NCI-H2196 (cell line): ENCODE data around the gene PLCB3.

Experiments
- DNase-seq: peaks from one replicate; lab custom pipeline; 2025; ENCODE audit not compliant: unreplicated experiment; lab: John Stamatoyannopoulos, UW

PLCB3 gene

DNA sequence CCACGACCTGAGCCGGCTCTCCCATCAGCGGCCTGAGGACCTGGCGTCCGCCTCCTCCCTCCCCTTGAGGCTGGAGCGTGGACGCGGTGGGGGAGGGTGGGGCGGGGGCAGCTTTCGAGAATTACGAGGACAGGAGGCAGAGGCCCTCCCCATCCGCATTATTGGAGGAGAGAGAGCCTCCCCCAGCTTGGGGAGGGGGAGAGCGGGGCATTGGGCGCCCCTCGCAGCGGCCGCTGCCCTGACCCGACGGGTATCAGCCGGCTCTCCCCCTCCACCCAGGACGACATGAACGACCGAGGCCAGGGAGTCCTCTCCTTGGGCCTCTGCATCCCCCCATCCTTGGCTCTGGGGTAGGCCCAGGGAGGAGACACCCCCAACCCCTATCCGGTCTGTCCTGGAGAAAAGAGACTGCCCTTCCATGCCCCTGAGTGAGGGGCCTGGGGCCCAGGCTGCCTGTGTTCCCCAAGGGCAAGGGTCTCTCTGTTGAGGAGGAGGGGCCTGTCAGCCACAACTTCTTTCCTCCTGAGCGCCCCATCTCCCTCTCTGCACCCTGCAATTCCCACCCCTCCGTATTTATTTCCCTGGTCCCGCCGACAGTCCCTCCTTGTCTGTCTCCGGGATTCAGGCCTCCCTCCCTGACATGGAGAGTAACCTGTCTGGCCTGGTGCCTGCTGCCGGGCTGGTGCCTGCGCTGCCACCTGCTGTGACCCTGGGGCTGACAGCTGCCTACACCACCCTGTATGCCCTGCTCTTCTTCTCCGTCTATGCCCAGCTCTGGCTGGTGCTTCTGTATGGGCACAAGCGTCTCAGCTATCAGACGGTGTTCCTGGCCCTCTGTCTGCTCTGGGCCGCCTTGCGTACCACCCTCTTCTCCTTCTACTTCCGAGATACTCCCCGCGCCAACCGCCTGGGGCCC lies 34.8 kb downstream of the PLCB3 start:
- DNase-seq: peak; percentile 67

DNA sequence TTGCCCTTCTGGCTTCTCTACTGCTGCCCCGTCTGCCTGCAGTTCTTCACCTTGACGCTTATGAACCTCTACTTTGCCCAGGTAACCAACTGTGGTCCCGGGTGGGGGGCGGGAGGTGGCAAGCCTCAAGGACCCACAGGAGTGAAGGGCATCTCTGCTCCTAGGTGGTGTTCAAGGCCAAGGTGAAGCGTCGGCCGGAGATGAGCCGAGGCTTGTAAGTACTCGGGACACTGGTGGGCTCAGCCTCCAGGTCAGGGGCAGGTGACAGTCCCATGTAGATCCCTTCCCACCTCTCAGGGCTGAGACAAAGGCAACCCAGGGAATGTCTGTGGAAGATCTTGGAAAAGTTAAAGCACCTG lies 35.5 kb downstream of the PLCB3 start:
- no peak for DNase-seq

DNA sequence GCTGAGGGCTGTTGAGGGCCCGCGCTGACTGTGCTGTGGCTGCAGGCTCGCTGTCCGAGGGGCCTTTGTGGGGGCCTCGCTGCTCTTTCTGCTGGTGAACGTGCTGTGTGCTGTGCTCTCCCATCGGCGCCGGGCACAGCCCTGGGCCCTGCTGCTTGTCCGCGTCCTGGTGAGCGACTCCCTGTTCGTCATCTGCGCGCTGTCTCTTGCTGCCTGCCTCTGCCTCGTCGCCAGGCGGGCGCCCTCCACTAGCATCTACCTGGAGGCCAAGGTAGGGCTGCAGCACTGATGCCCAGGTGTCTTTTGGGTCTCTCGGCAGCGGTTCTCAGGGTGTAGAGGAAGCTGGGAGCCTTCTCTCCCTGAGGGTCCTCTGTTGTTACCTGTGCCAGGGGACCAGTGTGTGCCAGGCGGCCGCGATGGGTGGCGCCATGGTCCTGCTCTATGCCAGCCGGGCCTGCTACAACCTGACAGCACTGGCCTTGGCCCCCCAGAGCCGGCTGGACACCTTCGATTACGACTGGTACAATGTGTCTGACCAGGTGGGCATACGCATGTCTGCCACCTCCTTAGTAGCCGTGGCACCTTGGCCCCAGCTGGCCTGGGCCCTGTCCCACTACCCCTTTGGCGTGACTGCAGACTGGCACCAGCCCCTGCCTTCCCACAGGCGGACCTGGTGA lies 36.5 kb downstream of the PLCB3 start:
- DNase-seq: no peak

DNA sequence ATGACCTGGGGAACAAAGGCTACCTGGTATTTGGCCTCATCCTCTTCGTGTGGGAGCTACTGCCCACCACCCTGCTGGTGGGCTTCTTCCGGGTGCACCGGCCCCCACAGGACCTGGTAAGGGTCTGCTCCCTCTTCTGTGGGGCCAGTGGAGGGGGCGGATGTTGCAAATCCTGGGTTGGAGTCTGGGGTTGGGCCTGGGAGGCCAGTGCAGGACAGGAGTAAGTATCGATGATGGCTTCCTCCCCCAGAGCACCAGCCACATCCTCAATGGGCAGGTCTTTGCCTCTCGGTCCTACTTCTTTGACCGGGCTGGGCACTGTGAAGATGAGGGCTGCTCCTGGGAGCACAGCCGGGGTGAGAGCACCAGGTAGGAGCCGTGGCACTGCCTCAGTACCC lies 37.0 kb downstream of the PLCB3 start:
- DNase-seq: no peak

DNA sequence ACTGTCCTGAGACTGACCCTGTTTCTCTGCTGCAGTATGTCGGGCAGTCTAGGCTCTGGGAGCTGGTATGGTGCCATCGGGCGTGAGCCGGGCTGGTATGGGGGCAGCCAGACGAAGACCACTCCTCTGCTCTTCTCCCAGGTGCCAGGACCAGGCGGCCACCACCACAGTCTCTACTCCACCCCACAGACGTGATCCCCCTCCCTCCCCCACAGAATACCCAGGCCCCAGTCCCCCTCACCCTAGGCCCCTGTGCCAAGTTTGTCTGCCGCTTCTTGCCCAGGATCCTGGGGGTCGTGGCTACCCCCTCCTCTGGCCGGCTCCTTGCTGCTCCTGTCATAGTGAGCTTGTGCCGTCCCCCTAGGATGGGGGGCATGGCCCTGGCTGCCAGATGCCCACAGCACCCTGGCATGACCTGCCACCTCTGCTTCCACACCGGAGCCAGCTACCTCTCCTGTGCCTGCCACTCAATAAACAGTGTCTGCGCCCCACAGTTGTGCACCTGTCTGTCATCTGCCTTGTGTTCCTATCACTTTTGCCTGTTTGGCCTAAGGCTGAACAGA lies 37.8 kb downstream of the PLCB3 start:
- no peak for DNase-seq

DNA sequence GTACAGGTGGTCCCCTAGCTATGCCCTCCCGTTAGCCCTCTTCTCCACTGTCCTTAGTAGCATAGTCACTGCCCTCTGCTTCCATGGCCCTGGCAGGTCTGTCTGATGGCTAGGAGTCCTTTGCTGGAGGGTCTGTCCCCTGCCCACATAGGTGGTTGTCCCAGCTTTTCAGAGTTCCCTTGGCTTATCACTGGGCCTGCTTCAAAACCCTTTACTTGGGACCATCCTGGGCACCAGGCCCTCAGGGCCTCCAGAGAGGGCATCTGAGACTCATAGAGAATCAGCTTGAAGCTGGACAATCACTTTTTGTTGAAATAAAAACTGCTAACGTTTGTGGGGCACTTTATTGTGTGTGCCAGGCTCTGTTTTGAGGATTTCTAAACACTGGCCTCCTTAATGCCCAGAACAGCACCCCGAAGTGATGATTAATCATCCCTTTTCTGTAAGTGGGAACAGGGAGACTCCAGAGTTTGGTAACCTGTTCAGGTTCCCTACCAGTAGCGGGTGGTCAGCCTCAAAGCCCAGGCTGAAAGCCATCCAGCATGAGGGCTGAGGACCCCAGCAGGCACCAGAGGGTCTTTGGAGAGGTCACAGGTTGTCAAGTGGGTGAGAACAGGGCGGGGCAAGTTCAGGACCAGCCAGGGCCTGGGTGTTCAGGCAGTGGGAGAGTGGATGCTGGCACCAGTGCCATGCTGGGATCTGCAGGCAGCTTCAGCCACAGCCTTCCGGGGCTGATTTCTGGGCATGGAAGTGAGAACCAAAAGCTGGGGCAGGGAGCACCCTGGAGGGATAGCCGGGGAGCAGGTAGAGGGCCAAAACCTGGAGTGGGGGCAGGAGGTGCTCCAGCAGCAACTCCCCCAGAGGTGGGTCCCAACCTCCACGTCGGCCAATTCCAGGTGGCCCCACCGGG lies 39.3 kb downstream of the PLCB3 start:
- no peak for DNase-seq

DNA sequence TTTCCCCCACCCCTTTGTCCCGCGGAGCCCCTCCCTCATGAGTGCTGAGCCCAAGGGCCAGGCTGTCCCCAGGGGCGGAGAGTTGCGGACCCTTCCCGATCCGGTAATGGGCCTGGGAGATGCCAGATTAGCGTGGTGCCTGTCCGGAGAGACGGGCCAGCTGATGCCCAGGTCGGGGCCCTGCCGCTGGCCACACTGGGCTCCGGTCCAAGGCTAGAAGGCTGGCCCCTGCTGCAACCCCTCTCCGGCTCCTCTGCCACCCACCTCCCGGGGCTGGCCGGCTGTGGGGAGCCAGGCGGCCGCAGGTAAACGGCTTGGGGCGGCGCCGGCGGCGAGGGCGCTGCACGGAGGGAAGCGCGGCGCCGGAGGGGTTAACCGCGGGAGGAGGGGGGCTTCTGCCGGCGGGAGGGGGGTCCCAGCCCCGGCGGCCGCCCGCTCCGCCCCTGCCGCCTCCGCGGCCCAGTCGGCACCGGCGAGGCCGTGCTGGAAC lies 40.0 kb downstream of the PLCB3 start, which contains the start of gene KCNK4:
Gene KCNK4, plus strand, starts transcription at position 41 of the 490 bp plus-strand sequence. CDS start 1,717 bp downstream, outside the sequence.
- DNase-seq: no peak

DNA sequence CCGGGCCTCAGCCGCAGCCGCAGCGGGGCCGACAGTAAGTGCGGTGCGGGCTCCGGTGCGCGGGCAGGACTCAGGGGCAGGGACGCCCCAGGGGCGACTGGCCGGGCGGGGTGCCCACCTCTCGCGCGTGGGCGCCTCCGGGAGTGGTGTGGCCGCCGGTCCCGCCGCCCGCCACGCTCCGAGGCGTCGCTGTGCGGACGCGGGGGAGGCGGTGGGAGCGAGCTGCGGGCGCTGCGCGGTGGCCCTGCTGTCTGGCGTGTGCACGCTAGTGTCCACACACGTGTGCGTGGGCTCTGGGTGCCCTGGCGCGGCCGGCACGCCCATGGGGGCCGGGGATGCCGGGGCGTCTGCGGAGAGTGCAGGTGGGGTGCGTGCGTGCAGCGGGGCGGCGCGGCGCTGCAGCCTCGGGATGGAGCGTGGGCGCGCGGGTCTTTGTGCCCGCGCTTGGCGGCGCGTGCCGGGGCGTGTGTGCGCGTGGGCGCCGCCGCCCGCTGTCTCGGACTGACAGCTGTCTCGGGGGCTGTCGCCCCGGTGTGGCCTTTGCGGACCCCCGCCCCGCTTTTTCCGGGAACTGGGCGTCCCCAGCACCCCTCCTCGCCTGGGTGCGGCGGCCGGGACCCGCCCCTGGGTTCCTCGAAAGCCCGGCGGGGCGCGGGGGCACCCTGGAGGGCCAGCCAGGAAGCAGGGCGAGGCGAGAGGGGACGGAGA lies 40.6 kb downstream of the PLCB3 start:
- no peak for DNase-seq

DNA sequence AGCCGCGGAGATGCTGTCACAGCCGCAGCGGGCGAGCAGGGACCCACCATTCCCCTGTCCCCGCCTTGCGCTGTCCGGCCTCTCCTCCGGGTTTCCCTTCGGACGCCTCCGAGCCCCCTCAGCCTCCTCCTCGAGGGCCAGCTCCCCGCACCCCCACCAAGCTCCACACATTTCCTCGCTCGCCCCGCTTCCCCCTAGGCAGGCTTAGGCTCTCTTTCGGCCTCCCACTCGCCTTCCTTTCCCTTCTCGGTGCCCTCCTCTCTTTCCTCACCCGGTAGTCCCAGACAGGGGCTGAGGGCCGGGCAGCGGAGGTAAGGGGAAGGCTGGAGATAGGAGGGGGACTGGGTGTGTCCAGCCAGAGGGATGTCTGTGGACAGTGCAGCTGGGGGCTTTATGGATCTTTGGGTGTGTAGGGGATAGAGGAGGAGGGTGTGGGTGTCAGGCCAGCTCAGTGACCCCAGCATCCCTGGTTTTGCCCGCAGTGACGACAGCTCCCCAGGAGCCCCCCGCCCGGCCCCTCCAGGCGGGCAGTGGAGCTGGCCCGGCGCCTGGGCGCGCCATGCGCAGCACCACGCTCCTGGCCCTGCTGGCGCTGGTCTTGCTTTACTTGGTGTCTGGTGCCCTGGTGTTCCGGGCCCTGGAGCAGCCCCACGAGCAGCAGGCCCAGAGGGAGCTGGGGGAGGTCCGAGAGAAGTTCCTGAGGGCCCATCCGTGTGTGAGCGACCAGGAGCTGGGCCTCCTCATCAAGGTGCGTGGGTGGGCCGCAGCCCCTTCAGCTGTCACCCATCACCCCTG lies 41.3 kb downstream of the PLCB3 start:
- DNase-seq: no peak

DNA sequence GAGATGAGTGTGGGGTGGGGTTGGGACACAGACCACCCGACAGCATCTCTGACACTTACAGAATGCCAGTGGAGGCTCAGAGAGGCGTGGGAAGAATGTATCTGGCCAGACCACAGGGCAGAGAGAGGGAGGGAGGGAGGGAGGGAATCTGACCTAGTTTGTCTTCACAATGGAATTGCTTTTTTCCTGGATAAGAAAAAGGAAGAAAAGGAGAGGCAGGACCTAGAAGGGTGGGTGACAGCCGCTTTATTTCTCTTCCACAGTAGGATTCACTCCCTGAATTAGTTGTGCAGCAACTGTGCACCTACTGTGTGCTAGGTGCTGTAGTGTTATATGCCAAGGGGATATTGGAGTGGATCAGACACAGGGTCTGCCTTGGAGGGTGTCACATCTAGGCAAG lies 43.4 kb downstream of the PLCB3 start:
- DNase-seq: no peak

DNA sequence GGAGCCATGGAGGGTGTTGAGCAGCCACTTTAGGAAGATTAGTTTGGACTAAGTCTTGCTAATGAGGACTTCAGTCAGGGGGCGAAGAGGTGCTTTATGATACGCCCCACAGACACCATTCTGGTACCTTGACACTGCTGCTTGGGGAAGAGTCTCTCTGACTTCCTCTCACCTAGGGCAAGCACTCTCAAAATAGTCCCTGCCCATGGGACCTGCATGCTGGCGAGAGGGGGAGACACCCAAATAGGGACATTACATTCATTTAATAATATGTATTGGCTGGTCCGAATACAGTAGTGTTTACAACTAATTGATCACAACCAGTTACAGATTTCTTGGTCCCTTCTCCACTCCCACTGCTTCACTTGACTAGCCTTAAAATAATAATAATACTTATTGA lies 44.4 kb downstream of the PLCB3 start:
- DNase-seq: no peak

DNA sequence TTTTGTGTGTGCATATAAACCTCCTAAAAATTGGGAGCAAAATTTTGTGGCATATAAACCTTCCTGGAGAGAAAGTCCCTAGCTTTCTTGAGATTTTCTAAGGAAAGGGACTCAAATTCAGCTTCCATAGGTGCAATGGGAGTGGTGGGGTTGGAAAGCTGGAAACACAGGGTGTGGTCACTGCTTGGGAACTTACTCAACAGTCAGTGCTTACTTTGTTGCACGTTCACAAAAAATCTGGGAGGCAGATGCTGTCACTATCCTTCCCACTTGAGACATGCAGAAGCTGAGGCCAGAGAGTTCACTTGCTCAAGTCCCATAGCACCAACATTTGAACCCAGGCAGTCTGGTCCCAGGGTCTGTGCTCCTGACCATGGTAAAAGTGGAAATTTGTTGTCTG lies 44.9 kb downstream of the PLCB3 start:
- no peak for DNase-seq

DNA sequence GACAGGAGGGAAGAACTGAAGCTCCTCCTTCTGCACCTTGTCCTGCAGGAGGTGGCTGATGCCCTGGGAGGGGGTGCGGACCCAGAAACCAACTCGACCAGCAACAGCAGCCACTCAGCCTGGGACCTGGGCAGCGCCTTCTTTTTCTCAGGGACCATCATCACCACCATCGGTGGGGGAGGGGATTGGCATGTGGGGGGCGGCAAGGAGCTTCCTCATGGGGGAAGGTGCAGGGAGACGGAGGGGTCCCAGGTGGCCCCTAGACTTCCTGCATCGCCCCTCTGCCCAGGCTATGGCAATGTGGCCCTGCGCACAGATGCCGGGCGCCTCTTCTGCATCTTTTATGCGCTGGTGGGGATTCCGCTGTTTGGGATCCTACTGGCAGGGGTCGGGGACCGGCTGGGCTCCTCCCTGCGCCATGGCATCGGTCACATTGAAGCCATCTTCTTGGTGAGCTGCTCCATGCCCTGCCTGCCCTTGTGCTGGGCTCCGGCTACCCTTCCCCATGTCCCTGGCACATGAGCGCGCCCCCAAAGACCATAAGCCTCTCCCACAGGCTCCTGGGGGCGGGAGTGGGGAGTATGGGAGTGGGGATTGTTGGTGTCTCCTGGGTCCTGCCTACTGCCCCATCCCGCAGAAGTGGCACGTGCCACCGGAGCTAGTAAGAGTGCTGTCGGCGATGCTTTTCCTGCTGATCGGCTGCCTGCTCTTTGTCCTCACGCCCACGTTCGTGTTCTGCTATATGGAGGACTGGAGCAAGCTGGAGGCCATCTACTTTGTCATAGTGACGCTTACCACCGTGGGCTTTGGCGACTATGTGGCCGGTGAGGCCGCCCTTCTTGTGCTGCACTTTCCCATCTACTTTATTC lies 45.7 kb downstream of the PLCB3 start:
- no peak for DNase-seq

DNA sequence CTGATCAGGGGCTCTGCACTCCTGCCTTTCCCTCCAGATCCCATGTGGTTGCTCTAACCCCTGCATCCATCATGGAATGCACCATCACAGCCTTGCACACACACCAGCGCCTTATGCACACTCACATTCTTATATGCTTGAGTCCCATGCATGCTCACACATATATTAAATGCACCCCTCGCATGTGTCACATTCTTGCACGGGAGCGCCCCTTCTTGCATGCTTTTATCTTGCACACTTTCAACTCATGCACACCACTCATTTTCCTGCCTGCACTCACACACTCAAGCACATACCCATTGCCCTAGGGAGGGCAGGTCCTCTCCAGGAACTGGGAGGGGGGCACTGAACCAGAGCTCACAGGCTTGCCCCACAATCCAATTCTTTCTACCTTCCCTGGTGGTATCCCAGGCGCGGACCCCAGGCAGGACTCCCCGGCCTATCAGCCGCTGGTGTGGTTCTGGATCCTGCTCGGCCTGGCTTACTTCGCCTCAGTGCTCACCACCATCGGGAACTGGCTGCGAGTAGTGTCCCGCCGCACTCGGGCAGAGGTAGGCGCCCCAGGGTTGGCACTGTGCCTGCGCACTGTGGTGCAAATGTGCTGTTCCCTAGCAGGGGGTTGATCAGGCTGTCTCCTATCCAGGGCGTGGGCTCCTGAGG lies 46.5 kb downstream of the PLCB3 start:
- DNase-seq: no peak

DNA sequence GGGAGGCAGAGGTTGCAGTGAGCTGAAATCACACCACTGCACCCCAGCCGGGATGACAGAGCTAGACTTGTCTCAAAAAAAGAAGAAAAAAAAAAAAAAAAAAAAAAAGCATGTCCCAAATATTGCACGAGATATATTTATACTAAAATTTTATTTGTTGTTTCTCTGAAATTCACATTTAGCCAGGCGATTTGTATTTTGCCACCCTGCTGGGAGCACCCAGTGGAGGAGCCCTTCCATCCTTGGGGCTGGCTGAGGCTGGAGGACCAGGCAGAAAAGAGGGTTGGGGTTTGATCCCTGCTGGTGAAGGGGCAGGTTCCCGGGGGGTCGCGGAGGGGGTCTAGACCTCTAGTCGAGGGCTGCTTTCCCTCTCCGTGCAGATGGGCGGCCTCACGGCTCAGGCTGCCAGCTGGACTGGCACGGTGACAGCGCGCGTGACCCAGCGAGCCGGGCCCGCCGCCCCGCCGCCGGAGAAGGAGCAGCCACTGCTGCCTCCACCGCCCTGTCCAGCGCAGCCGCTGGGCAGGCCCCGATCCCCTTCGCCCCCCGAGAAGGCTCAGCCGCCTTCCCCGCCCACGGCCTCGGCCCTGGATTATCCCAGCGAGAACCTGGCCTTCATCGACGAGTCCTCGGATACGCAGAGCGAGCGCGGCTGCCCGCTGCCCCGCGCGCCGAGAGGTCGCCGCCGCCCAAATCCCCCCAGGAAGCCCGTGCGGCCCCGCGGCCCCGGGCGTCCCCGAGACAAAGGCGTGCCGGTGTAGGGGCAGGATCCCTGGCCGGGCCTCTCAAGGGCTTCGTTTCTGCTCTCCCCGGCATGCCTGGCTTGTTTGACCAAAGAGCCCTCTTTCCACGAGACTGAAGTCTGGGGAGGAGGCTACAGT lies 47.9 kb downstream of the PLCB3 start:
- DNase-seq: no peak

DNA sequence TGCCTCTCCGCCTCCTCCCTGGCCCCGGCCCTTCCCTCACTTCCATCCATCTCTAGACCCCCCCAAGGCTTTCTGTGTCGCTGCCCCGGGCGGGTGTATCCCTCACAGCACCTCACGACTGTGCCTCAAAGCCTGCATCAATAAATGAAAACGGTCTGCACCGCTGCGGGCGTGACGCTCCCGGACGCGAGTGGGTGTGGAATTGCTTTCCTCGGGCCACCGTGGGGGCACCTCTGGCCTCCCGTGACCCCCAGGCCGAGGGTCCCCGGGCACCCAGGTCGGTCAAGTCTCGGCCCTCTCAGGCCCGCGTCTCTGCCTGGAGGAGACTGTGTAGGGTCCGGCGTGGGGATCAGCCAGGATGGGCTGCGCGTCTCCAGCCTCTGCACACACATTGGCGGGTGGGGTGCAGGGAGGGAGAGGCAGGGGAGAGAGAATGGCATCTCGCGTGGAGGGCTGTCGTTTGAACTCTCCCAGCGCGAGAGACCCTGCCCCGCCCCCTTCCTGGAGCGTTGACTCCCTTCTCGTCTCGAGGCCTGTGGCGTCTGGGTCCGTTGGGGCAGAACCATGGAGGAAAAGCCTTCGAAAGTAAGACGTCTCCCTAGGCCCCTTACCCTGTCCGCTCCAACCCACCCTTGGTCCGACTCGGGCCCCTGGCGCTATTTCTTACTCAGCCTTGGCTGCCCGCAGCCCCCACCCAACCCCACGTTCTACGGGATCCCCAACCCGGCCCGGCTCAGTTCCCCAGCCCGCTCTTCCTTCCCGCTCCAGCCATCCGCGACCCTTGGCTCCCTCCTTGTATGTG lies 48.7 kb downstream of the PLCB3 start, which contains the start of gene CATSPERZ:
Gene CATSPERZ, plus strand, starts transcription at position 512 of the 802 bp plus-strand sequence. Its CDS starts 53 bp downstream, at position 565.
- DNase-seq: no peak
